ENCODE results near the gene ING4. TPM values are rescaled to one million over a fixed set of nuclear protein-coding genes. Genes with fewer than 3 reads are reported as not detected.

ING4 gene
- total RNA-seq, 2 experiments from 2014 or later: 14.9 to 17.6 TPM

DNA sequence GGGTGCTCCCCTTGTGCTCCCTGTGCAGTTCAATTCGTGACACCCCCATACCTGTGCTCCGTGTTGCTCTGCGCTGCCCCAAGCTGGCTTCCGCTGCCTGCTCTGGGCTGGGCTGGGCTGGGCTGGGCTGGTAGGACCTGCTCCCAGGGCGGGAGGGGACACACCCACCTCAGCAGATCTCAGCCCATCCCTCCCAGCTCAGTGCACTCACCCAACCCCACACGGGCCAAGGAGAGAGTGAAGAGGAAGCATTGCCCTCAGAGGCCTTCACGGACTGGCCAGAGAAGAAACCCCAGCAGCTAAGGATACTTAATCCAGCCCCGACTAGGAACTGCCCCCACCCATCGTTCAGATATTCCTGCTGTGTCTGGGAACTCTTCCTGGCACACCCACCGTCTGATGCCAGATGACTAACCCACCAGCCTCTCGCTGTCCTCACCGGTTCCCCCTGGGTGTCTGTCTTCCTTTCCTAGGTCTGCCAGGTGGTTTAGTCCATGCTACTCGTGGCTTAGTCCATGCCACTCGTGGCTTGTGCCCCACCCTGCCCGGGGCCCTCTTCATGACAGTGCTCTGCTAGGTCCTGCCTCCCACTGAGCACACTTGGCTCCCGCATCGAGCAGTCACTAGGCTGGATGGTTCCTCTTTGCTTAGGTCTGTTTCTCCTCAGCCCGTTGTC lies 26.9 kb downstream of the ING4 start, which contains the start of gene LPAR5:
Gene LPAR5 (minus strand): TSS at position 104 of the 676 bp plus-strand sequence. CDS start 14,711 bp downstream, outside the sequence.
- intact Hi-C loops (cut with DNase I, micrococcal nuclease): no loop called here
- no peaks in the 10 kb centered on the region for H3K36me3 Mint-ChIP-seq (ENCODE audit: low read depth)
- POLR2A ChIA-PET: no interaction called here
- no peaks in the 10 kb centered on the region for H3K9me3 Mint-ChIP-seq (ENCODE audit: low read depth)
- peak; percentile 41 for ATAC-seq
- peak within 1 kb of the TSS; percentile 76 for H3K27ac Mint-ChIP-seq
- peak; percentile 49 for DNase-seq
- H3K27me3 Mint-ChIP-seq: no peaks in the 10 kb centered on the region
- CTCF ChIA-PET: interaction anchor here (1.2 kb wide), 1 partner anchor 14 kb away, joined by 4 read pairs; no protein-coding TSS in a partner anchor
- peaks cover 44% of the 10 kb centered on the region for H3K4me1 Mint-ChIP-seq
- H3K4me3 Mint-ChIP-seq: peak within 1 kb of the TSS; percentile 42

DNA sequence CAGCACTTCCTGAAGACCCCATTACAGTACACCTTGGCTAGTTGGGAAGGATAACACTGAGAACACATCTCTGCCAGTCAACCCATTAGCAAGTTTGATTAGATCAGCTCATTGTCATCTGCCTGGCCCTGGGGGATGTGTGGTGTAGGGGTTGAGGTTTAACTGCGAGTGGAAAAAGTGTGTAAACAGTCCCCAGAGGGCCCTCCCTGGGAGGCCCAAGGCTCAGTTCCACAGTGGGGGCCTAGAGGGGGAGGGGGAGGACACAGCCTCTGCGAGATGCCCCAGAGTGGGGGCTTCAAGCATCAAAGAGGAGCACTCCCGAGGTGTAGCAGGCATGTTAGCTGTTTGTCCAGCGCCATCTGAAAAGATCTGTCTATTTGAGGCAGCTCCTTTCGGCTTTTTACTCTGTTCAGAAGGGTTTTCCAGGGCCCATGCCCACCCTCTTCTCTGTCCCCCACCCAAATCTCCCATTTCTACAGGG lies 27.5 kb downstream of the ING4 start:
- H3K36me3 Mint-ChIP-seq (ENCODE audit: low read depth): no peaks in the 10 kb centered on the region
- peak overlapping the region; percentile 42 for H3K4me3 Mint-ChIP-seq
- no peaks in the 10 kb centered on the region for H3K27me3 Mint-ChIP-seq
- peaks cover 48% of the 10 kb centered on the region for H3K4me1 Mint-ChIP-seq
- H3K9me3 Mint-ChIP-seq (ENCODE audit: low read depth): no peaks in the 10 kb centered on the region
- peak; percentile 77 for DNase-seq
- peak; percentile 69 for ATAC-seq
- ChIA-PET CTCF (interaction anchor here (1.2 kb wide), 1 partner anchor 14 kb away, joined by 4 read pairs; no protein-coding TSS in a partner anchor), POLR2A (no interaction called here)
- intact Hi-C loops (cut with DNase I, micrococcal nuclease): no loop called here
- H3K27ac Mint-ChIP-seq: peak overlapping the region; percentile 76

DNA sequence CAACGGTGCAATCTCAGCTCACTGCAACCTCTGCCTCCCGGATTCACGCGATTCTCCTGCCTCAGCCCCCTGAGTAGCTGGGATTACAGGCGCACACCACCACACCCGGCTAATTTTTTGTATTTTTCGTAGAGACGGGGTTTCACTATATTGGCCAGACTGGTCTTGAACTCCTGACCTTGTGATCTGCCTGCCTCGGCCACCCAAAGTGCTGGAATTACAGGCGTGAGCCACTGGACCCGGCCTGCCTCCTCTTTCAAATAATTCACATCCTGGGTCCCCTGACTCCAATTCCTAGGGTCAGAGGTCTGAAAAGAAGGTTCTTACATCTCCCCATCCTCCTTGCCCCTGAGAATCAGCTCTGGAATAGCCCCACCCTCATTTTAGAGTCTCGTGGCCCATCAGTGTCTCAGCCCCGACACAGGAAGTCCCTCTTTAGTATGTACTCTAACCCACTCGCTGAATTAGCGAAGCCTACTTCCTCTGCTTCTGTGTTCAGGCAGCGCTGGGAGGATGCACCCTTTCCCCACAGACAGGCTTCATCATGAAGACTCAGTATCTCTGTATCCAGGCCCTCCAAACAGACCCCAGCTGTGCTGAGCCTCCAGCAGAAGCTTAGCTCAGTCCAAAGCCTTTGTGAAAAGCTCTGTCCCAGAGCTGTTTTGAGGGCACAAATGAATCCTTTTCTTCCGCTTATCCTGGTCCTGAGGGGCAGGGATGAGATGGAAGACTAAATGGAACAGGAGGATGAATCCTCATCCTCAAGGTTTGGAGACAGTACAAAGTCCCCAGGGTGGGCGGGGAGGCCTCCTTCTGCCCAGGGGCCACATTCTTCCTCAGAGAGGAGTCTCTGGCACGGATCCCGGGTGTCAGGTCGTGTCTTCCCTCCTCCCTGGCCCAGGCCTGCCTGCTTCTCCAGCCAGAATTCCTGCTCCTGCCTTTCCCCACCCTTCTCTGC lies 30.6 kb downstream of the ING4 start:
- Mint-ChIP-seq H3K9me3 (ENCODE audit: low read depth) (no peaks in the 10 kb centered on the region), H3K4me3 (peak overlapping the region; percentile 71), H3K27me3 (no peaks in the 10 kb centered on the region), H3K36me3 (ENCODE audit: low read depth) (no peaks in the 10 kb centered on the region), H3K27ac (peak overlapping the region; percentile 99), H3K4me1 (peaks cover 59% of the 10 kb centered on the region)
- POLR2A ChIA-PET: interaction anchor here (1.2 kb wide), 1 partner anchor 312 kb away, joined by 4 read pairs; the partner anchor contains the start of gene C12orf57
- ATAC-seq (peak; percentile 68), DNase-seq (peak; percentile 69)
- intact Hi-C loops (cut with DNase I, micrococcal nuclease): no loop called here
- CTCF ChIA-PET: interaction anchor here (0.6 to 4.2 kb wide), 9 partner anchors 11 to 69 kb away, joined by 3 to 41 read pairs (median 5); no protein-coding TSS in a partner anchor

DNA sequence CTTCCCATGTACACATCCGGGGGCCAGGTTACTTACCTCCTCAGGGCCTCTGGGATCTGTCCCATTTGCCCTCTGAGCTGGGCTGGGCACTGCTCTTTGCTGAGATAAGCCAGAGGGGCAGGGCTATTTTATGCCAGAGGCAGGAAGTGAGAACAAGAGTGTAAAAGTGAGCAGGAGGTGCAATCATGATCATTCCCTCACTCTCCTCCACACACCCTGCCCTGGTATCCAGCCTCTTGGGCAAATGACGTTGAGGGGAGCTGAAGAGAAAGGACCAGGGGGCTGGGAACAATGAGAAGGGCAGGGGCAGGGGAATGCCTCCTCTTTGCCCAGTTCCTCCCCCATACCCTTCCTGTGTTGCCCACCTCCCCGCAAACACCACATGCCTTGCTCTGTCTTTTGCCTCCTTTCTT lies 31.4 kb downstream of the ING4 start:
- peak; percentile 21 for ATAC-seq
- H3K4me1 Mint-ChIP-seq: peaks cover 65% of the 10 kb centered on the region
- H3K27me3 Mint-ChIP-seq: no peaks in the 10 kb centered on the region
- no peaks in the 10 kb centered on the region for H3K9me3 Mint-ChIP-seq (ENCODE audit: low read depth)
- POLR2A ChIA-PET: interaction anchor here (0.6 to 1.2 kb wide), 2 partner anchors 246 to 313 kb away, joined by 3 to 4 read pairs; partner anchors contain the start of gene C12orf57
- CTCF ChIA-PET: interaction anchor here (0.7 to 4.2 kb wide), 10 partner anchors 11 to 181 kb away, joined by 3 to 41 read pairs (median 4); no protein-coding TSS in a partner anchor
- intact Hi-C loops (cut with DNase I, micrococcal nuclease): loop anchor here in 1 of 2 experiments (2.0 kb wide), 1 partner anchor 15 kb away; no protein-coding TSS in a partner anchor
- H3K4me3 Mint-ChIP-seq: peak overlapping the region; percentile 71
- DNase-seq: peak; percentile 38
- H3K27ac Mint-ChIP-seq: peak overlapping the region; percentile 99
- no peaks in the 10 kb centered on the region for H3K36me3 Mint-ChIP-seq (ENCODE audit: low read depth)

DNA sequence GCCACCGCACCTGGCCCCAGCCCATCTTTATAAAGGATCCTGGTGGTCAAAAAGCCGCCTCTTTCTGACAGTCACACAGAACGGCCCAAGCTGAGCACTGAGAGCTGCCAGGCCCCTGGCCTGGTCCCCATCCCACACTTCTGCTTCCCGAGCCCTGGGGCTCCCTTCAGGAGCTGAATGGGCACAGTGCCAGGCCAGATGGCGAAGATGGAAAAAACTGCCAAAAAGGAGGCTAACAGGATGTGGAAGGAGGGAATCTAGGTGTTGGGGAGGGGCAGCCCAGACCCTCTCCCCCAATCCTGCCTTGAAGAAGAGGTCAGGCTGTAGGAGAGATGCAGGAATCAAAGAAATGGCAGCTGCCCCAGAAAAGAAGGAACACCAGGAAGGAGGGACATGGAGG lies 32.2 kb downstream of the ING4 start:
- peak overlapping the region; percentile 71 for H3K4me3 Mint-ChIP-seq
- intact Hi-C loops (cut with DNase I, micrococcal nuclease): loop anchor here in 1 of 2 experiments (2.0 kb wide), 1 partner anchor 14 kb away; no protein-coding TSS in a partner anchor
- peak overlapping the region; percentile 99 for H3K27ac Mint-ChIP-seq
- DNase-seq (no peak), ATAC-seq (no peak)
- no peaks in the 10 kb centered on the region for H3K36me3 Mint-ChIP-seq (ENCODE audit: low read depth)
- POLR2A ChIA-PET: interaction anchor here (0.6 kb wide), 1 partner anchor 59 kb away, joined by 5 read pairs; the partner anchor contains the start of gene ZNF384
- H3K9me3 Mint-ChIP-seq (ENCODE audit: low read depth): no peaks in the 10 kb centered on the region
- H3K4me1 Mint-ChIP-seq: peaks cover 61% of the 10 kb centered on the region
- CTCF ChIA-PET: interaction anchor here (1.0 to 4.2 kb wide), 5 partner anchors 11 to 77 kb away, joined by 3 to 41 read pairs (median 3); no protein-coding TSS in a partner anchor
- no peaks in the 10 kb centered on the region for H3K27me3 Mint-ChIP-seq

DNA sequence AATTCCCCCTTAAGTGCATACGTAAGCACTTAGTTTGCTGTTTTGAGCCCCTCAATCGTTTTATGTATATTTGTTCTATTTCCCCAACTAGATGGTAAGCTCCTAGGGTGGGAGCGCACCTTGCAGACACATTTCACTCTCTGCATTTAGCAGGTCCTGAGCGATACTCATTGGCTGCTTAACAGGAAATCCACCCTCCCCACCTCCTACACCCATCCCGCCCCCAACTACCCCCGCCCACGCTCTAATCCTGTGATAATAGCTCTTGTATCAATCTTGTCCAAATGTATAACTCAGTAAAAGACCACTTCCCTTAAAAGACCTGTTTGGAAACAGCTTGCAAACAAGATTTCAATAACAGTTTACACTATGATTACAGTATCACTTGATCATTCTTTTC lies 35.3 kb downstream of the ING4 start:
- no peaks in the 10 kb centered on the region for H3K27me3 Mint-ChIP-seq
- CTCF ChIA-PET: interaction anchor here (0.6 to 1.7 kb wide), 6 partner anchors 8 to 198 kb away, joined by 3 to 6 read pairs (median 3); partner anchors contain the start of gene MLF2
- peak; percentile 49 for DNase-seq
- intact Hi-C loops (cut with DNase I, micrococcal nuclease): no loop called here
- no peaks in the 10 kb centered on the region for H3K9me3 Mint-ChIP-seq (ENCODE audit: low read depth)
- H3K36me3 Mint-ChIP-seq (ENCODE audit: low read depth): no peaks in the 10 kb centered on the region
- H3K27ac Mint-ChIP-seq: peak overlapping the region; percentile 86
- H3K4me3 Mint-ChIP-seq: peak overlapping the region; percentile 63
- POLR2A ChIA-PET: interaction anchor here (0.6 kb wide), 2 partner anchors 20 to 22 kb away, joined by 3 to 8 read pairs; partner anchors contain the start of gene ACRBP
- peaks cover 41% of the 10 kb centered on the region for H3K4me1 Mint-ChIP-seq
- ATAC-seq: peak; percentile 61

DNA sequence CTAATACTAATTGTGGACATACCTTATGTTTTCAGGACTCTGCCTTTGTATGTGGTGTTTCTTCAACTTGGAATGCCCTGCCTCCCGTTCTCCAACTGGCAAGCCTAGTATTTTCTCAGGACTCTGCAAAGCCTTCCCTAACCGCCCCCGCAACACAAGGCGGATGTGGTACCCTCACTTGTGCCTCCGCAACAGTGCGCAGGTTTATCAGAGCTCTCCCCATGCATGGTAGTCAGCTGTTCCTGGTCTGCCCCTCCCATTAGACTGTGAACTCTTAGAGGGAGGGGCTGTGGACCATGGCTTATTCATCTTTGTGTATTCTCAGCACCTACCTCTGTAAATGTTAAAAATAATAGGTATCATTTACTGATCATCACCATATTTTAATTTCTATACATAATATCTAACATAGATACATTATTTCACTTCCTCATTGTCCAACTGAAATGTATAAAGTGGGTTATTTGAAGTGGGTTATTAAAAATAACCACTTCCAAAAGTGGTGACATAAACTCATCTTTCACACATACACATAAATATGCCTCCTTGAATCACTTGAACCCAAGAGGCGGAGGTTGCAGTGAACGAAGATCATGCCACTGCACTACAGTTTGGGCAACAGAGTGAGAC lies 36.1 kb downstream of the ING4 start:
- ATAC-seq (no peak), DNase-seq (peak; percentile 37)
- Mint-ChIP-seq H3K36me3 (ENCODE audit: low read depth) (no peaks in the 10 kb centered on the region), H3K4me3 (peak overlapping the region; percentile 63), H3K9me3 (ENCODE audit: low read depth) (no peaks in the 10 kb centered on the region), H3K27me3 (no peaks in the 10 kb centered on the region), H3K4me1 (peaks cover 32% of the 10 kb centered on the region), H3K27ac (peak overlapping the region; percentile 86)
- ChIA-PET POLR2A (interaction anchor here (0.6 kb wide), 2 partner anchors 20 to 23 kb away, joined by 3 to 8 read pairs; partner anchors contain the start of gene ACRBP), CTCF (interaction anchor here (0.5 to 0.8 kb wide), 2 partner anchors 112 to 127 kb away, joined by 3 read pairs; partner anchors contain the start of gene MLF2)
- intact Hi-C loops (cut with DNase I, micrococcal nuclease): no loop called here

DNA sequence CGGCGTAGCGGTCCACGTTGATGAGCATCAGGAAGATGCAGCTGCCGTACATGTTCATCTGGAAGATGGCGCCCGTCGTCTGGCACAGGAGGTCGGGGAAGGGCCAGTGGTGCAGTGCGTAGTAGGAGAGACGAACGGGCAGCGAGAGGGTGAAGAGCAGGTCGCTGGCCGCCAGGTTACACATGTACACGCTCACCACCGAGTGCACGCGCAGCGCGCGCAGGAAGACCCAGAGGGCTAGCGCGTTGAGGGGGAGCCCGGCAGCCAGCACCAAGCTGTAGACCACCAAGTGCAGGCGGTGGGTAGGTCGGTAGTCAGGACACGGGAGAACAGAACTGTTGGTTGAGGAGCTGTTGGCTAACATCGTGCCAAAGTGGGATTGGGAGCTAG lies 42.0 kb downstream of the ING4 start:
- no peaks in the 10 kb centered on the region for H3K9me3 Mint-ChIP-seq (ENCODE audit: low read depth)
- POLR2A ChIA-PET: interaction anchor here (1.2 kb wide), 1 partner anchor 248 kb away, joined by 4 read pairs; no protein-coding TSS in a partner anchor
- ATAC-seq: no peak
- H3K36me3 Mint-ChIP-seq (ENCODE audit: low read depth): peaks cover 6% of the 10 kb centered on the region
- intact Hi-C loops (cut with DNase I, micrococcal nuclease): loop anchor here in 1 of 2 experiments (1.0 kb wide), 2 partner anchors 158 to 204 kb away; no protein-coding TSS in a partner anchor
- no peaks in the 10 kb centered on the region for H3K27me3 Mint-ChIP-seq
- peak overlapping the region; percentile 73 for H3K27ac Mint-ChIP-seq
- no peak for DNase-seq
- peaks cover 8% of the 10 kb centered on the region for H3K4me1 Mint-ChIP-seq
- CTCF ChIA-PET: interaction anchor here (0.6 to 5.5 kb wide), 24 partner anchors 10 to 271 kb away, joined by 3 to 41 read pairs (median 4); partner anchors contain the start of genes ACRBP, LPAR5, TAPBPL and ZNF384
- H3K4me3 Mint-ChIP-seq: peak overlapping the region; percentile 67

DNA sequence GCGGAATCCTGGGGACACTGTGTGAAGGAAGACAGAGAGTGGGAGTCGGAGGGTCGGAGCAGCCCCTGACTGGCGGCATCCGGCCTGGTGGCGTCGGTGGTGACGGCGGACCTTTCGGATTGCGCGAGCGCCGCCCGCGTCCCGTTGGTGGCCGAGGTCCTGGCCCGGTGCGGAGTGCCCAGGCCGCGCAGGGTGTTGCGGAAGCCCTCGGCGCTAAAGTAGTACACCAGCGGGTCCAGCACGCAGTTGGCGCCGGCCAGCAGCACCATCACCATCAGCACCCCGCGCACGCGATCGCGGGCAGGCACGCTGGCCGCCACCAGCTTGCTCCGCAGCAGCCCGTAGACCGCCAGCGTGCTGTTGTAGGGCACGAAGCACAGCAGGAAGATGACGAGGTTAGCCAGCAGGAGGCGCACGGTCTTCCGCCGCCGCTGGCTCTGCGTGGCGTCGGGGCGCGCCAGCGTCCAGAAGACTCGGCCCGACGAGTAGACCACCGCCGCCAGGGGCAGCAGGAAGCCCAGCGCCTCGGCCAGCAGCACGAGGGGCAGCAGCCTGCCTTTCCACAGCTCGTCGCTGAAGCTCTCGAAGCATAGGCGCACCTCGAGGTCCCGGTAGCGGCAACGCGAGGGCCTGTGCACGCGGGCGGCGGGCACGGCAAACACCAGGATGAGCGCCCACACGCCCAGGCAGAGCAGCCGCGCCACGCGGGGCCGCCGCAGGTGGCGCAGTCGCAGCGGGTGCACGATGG lies 42.6 kb downstream of the ING4 start:
- CTCF ChIA-PET: interaction anchor here (0.6 to 5.5 kb wide), 24 partner anchors 8 to 271 kb away, joined by 3 to 41 read pairs (median 4); partner anchors contain the start of genes ACRBP, CDCA3 and TAPBPL
- peak overlapping the region; percentile 73 for H3K27ac Mint-ChIP-seq
- peaks cover 6% of the 10 kb centered on the region for H3K36me3 Mint-ChIP-seq (ENCODE audit: low read depth)
- peaks cover 8% of the 10 kb centered on the region for H3K4me1 Mint-ChIP-seq
- POLR2A ChIA-PET: interaction anchor here (0.5 to 1.2 kb wide), 2 partner anchors 10 to 249 kb away, joined by 3 to 4 read pairs; no protein-coding TSS in a partner anchor
- DNase-seq (peak; percentile 82), ATAC-seq (peak; percentile 82)
- intact Hi-C loops (cut with DNase I, micrococcal nuclease): loop anchor here in 1 of 2 experiments (1.0 kb wide), 2 partner anchors 159 to 205 kb away; no protein-coding TSS in a partner anchor
- H3K27me3 Mint-ChIP-seq: no peaks in the 10 kb centered on the region
- H3K4me3 Mint-ChIP-seq: peak overlapping the region; percentile 67
- H3K9me3 Mint-ChIP-seq (ENCODE audit: low read depth): no peaks in the 10 kb centered on the region

Data from activated CD4-positive, alpha-beta T cell treated with anti-CD3 and anti-CD28 coated beads for 36 hours (primary cell).